ENCODE results near the gene VPS33B. TPM values are rescaled to one million over a fixed set of nuclear protein-coding genes. Genes with fewer than 3 reads are reported as not detected.

Gene VPS33B
- total and polyA plus RNA-seq, 2 of the 13 experiments (the other 11 are each of a cell fraction or from before 2014, with no cell fraction given): 15.8 to 16.5 TPM

DNA sequence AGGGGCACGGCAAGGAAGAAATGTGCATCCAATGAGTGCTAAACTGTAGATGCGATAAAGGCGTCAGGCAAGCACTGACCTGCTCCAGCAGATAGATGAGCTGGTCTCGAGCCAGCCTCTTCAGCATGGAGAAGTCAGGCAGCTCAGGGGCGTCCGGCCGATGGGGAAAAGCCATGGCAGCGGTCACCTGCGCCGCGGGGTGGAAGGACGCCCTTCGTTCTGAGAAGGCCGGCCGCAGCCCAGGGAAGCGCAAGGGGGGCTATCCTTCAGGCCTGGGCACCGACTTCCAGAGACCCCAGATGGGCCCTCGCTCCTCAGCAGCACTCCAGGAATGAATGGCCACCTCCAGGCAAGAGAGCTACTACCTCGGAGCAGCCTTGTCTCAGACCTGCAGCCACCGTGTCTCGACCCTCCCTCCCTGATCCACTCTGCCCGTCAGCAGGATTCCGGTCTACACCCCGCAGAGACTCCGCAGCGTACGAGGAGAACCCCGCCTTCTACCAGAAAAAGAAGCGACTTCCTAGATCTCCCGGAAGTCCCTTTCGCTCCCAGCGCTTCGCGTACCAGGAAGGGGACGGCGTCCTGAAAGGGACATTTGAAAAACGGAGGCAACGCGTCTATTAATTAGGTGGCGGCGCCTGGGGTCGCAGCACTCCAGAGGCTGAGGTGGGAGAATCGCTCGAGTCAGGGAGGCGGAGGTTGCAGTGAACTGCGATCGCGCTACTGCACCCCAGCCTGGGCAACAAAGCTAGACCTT lies at the start of gene VPS33B (continued):
- TF ChIP-seq, protein P1, sequence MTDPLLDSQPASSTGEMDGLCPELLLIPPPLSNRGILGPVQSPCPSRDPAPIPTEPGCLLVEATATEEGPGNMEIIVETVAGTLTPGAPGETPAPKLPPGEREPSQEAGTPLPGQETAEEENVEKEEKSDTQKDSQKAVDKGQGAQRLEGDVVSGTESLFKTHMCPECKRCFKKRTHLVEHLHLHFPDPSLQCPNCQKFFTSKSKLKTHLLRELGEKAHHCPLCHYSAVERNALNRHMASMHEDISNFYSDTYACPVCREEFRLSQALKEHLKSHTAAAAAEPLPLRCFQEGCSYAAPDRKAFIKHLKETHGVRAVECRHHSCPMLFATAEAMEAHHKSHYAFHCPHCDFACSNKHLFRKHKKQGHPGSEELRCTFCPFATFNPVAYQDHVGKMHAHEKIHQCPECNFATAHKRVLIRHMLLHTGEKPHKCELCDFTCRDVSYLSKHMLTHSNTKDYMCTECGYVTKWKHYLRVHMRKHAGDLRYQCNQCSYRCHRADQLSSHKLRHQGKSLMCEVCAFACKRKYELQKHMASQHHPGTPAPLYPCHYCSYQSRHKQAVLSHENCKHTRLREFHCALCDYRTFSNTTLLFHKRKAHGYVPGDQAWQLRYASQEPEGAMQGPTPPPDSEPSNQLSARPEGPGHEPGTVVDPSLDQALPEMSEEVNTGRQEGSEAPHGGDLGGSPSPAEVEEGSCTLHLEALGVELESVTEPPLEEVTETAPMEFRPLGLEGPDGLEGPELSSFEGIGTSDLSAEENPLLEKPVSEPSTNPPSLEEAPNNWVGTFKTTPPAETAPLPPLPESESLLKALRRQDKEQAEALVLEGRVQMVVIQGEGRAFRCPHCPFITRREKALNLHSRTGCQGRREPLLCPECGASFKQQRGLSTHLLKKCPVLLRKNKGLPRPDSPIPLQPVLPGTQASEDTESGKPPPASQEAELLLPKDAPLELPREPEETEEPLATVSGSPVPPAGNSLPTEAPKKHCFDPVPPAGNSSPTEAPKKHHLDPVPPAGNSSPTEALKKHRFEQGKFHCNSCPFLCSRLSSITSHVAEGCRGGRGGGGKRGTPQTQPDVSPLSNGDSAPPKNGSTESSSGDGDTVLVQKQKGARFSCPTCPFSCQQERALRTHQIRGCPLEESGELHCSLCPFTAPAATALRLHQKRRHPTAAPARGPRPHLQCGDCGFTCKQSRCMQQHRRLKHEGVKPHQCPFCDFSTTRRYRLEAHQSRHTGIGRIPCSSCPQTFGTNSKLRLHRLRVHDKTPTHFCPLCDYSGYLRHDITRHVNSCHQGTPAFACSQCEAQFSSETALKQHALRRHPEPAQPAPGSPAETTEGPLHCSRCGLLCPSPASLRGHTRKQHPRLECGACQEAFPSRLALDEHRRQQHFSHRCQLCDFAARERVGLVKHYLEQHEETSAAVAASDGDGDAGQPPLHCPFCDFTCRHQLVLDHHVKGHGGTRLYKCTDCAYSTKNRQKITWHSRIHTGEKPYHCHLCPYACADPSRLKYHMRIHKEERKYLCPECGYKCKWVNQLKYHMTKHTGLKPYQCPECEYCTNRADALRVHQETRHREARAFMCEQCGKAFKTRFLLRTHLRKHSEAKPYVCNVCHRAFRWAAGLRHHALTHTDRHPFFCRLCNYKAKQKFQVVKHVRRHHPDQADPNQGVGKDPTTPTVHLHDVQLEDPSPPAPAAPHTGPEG (CRISPR knock-in tag; IDR thresholded peaks at IDR 0.05): peak; percentile 57; the same call in 1 of the 2 replicates
- no peak for TF ChIP-seq FOXP1 (IDR thresholded peaks at IDR 0.05)
- TF ChIP-seq FOXP1 (CRISPR knock-in tag; IDR thresholded peaks at IDR 0.05): no peak
- peak; percentile 38 for TF ChIP-seq ZNF883 (CRISPR knock-in tag; IDR thresholded peaks at IDR 0.05; ENCODE audit: not compliant biosample characterization)
- peak; percentile 57 for TF ChIP-seq MED1 (CRISPR knock-in tag; IDR thresholded peaks at IDR 0.05)
- no peak for TF ChIP-seq CREB3 (CRISPR knock-in tag; IDR thresholded peaks at IDR 0.05)
- no peak for TF ChIP-seq SP1 (IDR thresholded peaks at IDR 0.05)
- peak; percentile 35; the same call in 1 of the 2 replicates for TF ChIP-seq SP1 (CRISPR knock-in tag; IDR thresholded peaks at IDR 0.05)
- TF ChIP-seq, protein P2, sequence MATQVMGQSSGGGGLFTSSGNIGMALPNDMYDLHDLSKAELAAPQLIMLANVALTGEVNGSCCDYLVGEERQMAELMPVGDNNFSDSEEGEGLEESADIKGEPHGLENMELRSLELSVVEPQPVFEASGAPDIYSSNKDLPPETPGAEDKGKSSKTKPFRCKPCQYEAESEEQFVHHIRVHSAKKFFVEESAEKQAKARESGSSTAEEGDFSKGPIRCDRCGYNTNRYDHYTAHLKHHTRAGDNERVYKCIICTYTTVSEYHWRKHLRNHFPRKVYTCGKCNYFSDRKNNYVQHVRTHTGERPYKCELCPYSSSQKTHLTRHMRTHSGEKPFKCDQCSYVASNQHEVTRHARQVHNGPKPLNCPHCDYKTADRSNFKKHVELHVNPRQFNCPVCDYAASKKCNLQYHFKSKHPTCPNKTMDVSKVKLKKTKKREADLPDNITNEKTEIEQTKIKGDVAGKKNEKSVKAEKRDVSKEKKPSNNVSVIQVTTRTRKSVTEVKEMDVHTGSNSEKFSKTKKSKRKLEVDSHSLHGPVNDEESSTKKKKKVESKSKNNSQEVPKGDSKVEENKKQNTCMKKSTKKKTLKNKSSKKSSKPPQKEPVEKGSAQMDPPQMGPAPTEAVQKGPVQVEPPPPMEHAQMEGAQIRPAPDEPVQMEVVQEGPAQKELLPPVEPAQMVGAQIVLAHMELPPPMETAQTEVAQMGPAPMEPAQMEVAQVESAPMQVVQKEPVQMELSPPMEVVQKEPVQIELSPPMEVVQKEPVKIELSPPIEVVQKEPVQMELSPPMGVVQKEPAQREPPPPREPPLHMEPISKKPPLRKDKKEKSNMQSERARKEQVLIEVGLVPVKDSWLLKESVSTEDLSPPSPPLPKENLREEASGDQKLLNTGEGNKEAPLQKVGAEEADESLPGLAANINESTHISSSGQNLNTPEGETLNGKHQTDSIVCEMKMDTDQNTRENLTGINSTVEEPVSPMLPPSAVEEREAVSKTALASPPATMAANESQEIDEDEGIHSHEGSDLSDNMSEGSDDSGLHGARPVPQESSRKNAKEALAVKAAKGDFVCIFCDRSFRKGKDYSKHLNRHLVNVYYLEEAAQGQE (IDR thresholded peaks at IDR 0.05; ENCODE audit: borderline replicate concordance in 1 of 2, low read depth in 1 of 2, low read length in 2 of 2): no peak
- TF ChIP-seq ZNF251 (CRISPR knock-in tag; IDR thresholded peaks at IDR 0.05): no peak
- TF ChIP-seq GATA4 (IDR thresholded peaks at IDR 0.05; ENCODE audit: borderline replicate concordance, low read depth): no peak
- TF ChIP-seq SMC3 (IDR thresholded peaks at IDR 0.05; ENCODE audit: low read length): no peak
